ENCODE results near the gene PRKAR2B. TPM values are rescaled to one million over a fixed set of nuclear protein-coding genes. Genes with fewer than 3 reads are reported as not detected.

The PRKAR2B gene
- total and polyA plus RNA-seq, 2 donors (not counting 1 experiment from before 2014, with no cell fraction given): 6.5 to 14.7 TPM

GRCh38 chr7:107123392-107123791, 78.9 kb downstream of the PRKAR2B start:
- no peaks in the 10 kb centered on the region for H4K20me1 ChIP-seq (ENCODE audit: control insufficient read depth, extremely low read depth, insufficient read depth, low read length)
- DNase-seq (ENCODE audit: low read depth in 2 of 2): no peak
- no peaks in the 10 kb centered on the region for H3K79me2 ChIP-seq (ENCODE audit: control insufficient read depth, insufficient read depth, low read length)
- no peak overlapping the region for H3K4me3 ChIP-seq (replicated peaks in 1 of 4; ENCODE audit: control extremely low read depth in 1 of 4, insufficient read depth in 1 of 4, low read depth in 3 of 4, low read length in 4 of 4)
- H3K9me3 ChIP-seq (ENCODE audit: control insufficient read depth, insufficient read depth, low read depth, low read length): no peaks in the 10 kb centered on the region
- no peak overlapping the region for H3K9ac ChIP-seq (ENCODE audit: insufficient read depth, low read length)
- no peak for TF ChIP-seq EZH2 (IDR thresholded peaks at IDR 0.05; ENCODE audit: low read length, missing control alignments)
- TF ChIP-seq CTCF (conservative IDR thresholded peaks at IDR 0.05 in 1 of 2, IDR thresholded peaks at IDR 0.05 in 1 of 2; ENCODE audit: low read depth in 1 of 2, low read length in 2 of 2): no peak
- H3K4me2 ChIP-seq (ENCODE audit: extremely low read depth, insufficient read depth, low read length): no peak overlapping the region
- peaks cover 3% of the 10 kb centered on the region for H3K4me1 ChIP-seq (ENCODE audit: control insufficient read depth, extremely low read depth, insufficient read depth, low read length)
- H2AFZ ChIP-seq (ENCODE audit: low read length): no peak overlapping the region
- H3K27ac ChIP-seq (ENCODE audit: insufficient read depth, low read length): no peak overlapping the region
- no peaks in the 10 kb centered on the region for H3K27me3 ChIP-seq (ENCODE audit: control insufficient read depth, insufficient read depth, low read length)
- H3K36me3 ChIP-seq (ENCODE audit: control insufficient read depth, insufficient read depth, low read length): no peaks in the 10 kb centered on the region

GRCh38 chr7:107125475-107125874, 81.0 kb downstream of the PRKAR2B start:
- H3K79me2 ChIP-seq (ENCODE audit: control insufficient read depth, insufficient read depth, low read length): no peaks in the 10 kb centered on the region
- no peaks in the 10 kb centered on the region for H3K27me3 ChIP-seq (ENCODE audit: control insufficient read depth, insufficient read depth, low read length)
- no peaks in the 10 kb centered on the region for H3K36me3 ChIP-seq (ENCODE audit: control insufficient read depth, insufficient read depth, low read length)
- TF ChIP-seq CTCF (conservative IDR thresholded peaks at IDR 0.05 in 1 of 2, IDR thresholded peaks at IDR 0.05 in 1 of 2; ENCODE audit: low read depth in 1 of 2, low read length in 2 of 2) (no peak), EZH2 (IDR thresholded peaks at IDR 0.05; ENCODE audit: low read length, missing control alignments) (no peak)
- H3K27ac ChIP-seq (ENCODE audit: insufficient read depth, low read length): no peak overlapping the region
- no peak overlapping the region for H3K4me3 ChIP-seq (replicated peaks in 1 of 4; ENCODE audit: control extremely low read depth in 1 of 4, insufficient read depth in 1 of 4, low read depth in 3 of 4, low read length in 4 of 4)
- H3K4me1 ChIP-seq (ENCODE audit: control insufficient read depth, extremely low read depth, insufficient read depth, low read length): no peaks in the 10 kb centered on the region
- no peaks in the 10 kb centered on the region for H4K20me1 ChIP-seq (ENCODE audit: control insufficient read depth, extremely low read depth, insufficient read depth, low read length)
- H3K4me2 ChIP-seq (ENCODE audit: extremely low read depth, insufficient read depth, low read length): no peak overlapping the region
- no peak overlapping the region for H2AFZ ChIP-seq (ENCODE audit: low read length)
- no peak overlapping the region for H3K9ac ChIP-seq (ENCODE audit: insufficient read depth, low read length)
- DNase-seq (ENCODE audit: low read depth in 2 of 2): no peak
- no peaks in the 10 kb centered on the region for H3K9me3 ChIP-seq (ENCODE audit: control insufficient read depth, insufficient read depth, low read depth, low read length)

GRCh38 chr7:107128217-107128616, 83.7 kb downstream of the PRKAR2B start:
- Histone ChIP-seq H3K9me3 (ENCODE audit: control insufficient read depth, insufficient read depth, low read depth, low read length) (no peaks in the 10 kb centered on the region), H3K27ac (ENCODE audit: insufficient read depth, low read length) (no peak overlapping the region), H3K4me3 (replicated peaks in 1 of 4; ENCODE audit: control extremely low read depth in 1 of 4, insufficient read depth in 1 of 4, low read depth in 3 of 4, low read length in 4 of 4) (no peak overlapping the region), H2AFZ (ENCODE audit: low read length) (no peak overlapping the region), H3K4me2 (ENCODE audit: extremely low read depth, insufficient read depth, low read length) (no peak overlapping the region), H3K27me3 (ENCODE audit: control insufficient read depth, insufficient read depth, low read length) (no peaks in the 10 kb centered on the region), H3K4me1 (ENCODE audit: control insufficient read depth, extremely low read depth, insufficient read depth, low read length) (no peaks in the 10 kb centered on the region), H3K79me2 (ENCODE audit: control insufficient read depth, insufficient read depth, low read length) (no peaks in the 10 kb centered on the region), H3K36me3 (ENCODE audit: control insufficient read depth, insufficient read depth, low read length) (no peaks in the 10 kb centered on the region), H3K9ac (ENCODE audit: insufficient read depth, low read length) (no peak overlapping the region), H4K20me1 (ENCODE audit: control insufficient read depth, extremely low read depth, insufficient read depth, low read length) (no peaks in the 10 kb centered on the region)
- TF ChIP-seq CTCF (conservative IDR thresholded peaks at IDR 0.05 in 1 of 2, IDR thresholded peaks at IDR 0.05 in 1 of 2; ENCODE audit: low read depth in 1 of 2, low read length in 2 of 2) (no peak), EZH2 (IDR thresholded peaks at IDR 0.05; ENCODE audit: low read length, missing control alignments) (no peak)
- no peak for DNase-seq (ENCODE audit: low read depth in 2 of 2)
